Endothelial cell of umbilical vein (primary cell): ENCODE data around the gene TMEM38A. TPM values are rescaled to one million over a fixed set of nuclear protein-coding genes. Genes with fewer than 3 reads are reported as not detected.

Experiments
- BruUV-seq: library from RNA; stranded (reverse); fragments of 400-500 nt; replicated peaks from 2 replicates; lab custom pipeline; 2021; lab: Mats Ljungman, UMichigan
- CTCF ChIA-PET: fragments of 300-600, 350-600 bp; sonication (Branson Sonifier 250); formaldehyde crosslinking; loops from one replicate; lab custom pipeline; 2021; ENCODE audit warnings: antibody characterized with exemption, inconsistent platforms; lab: Charles Lee
- POLR2A ChIA-PET: fragments of 300-600, 350-600 bp; sonication (Branson Sonifier 250); formaldehyde crosslinking; loops from one replicate; lab custom pipeline; 2021; ENCODE audit warnings: antibody characterized with exemption, inconsistent platforms; lab: Charles Lee
- DNase-seq: peaks from one replicate; pipeline ENCODE4 v3.0.0-alpha.2; 2011; ENCODE audit warnings: low read depth, low spot score
- FAIRE-seq: peaks from 2 replicates; lab custom pipeline; 2011; peaks lifted over from hg19 to GRCh38; lab: Jason Lieb, UNC
- H2AFZ ChIP-seq: 2 replicates; pipeline ENCODE4 v1.6.0; 2012; ENCODE audit warnings: low read depth, low read length, control low read depth, inconsistent platforms
- H3K27ac ChIP-seq: 2 replicates; pipeline ENCODE4 v1.5.1; 2011; ENCODE audit warnings: low read depth, mild to moderate bottlenecking, control low read depth, low read length, moderate library complexity; ENCODE audit not compliant: insufficient read depth
- H3K27me3 ChIP-seq, 2 experiments: 2 replicates each; pipeline versions ENCODE4 v1.6.0 to v1.6.1; 2011; ENCODE audit warnings: low read length in 2 of 2, mixed read lengths in 1 of 2; ENCODE audit not compliant: control insufficient read depth in 2 of 2, insufficient read depth in 2 of 2
- H3K36me3 ChIP-seq, 2 experiments: 2 replicates in 1 of 2; 3 replicates in 1 of 2; pipeline ENCODE4 v1.5.1; 2011; ENCODE audit warnings: low read length in 2 of 2, mild to moderate bottlenecking in 1 of 2, moderate library complexity in 1 of 2; ENCODE audit not compliant: control insufficient read depth in 2 of 2, insufficient read depth in 2 of 2; ENCODE audit errors: extremely low read depth in 1 of 2
- H3K4me1 ChIP-seq: 3 replicates; pipeline ENCODE4 v1.5.1; 2011; ENCODE audit warnings: mild to moderate bottlenecking, low read length; ENCODE audit not compliant: control insufficient read depth, insufficient read depth; ENCODE audit errors: extremely low read depth
- H3K4me2 ChIP-seq: 2 replicates; pipeline ENCODE4 v1.6.1; 2011; ENCODE audit warnings: low read length, control low read depth, mixed read lengths; ENCODE audit not compliant: insufficient read depth
- H3K4me3 ChIP-seq, 3 experiments: fragments of 200-600 bp in 1 of 3; sonication (generic), shearing (Covaris generic) in 1 of 3; replicated peaks in 1 of 3; 2 replicates each; pipeline ENCODE4 v1.5.1; 2011 to 2016; ENCODE audit warnings: control low read depth in 3 of 3, low read length in 3 of 3, mild to moderate bottlenecking in 2 of 3, inconsistent platforms in 1 of 3, low read depth in 1 of 3, moderate library complexity in 1 of 3; ENCODE audit not compliant: insufficient read depth in 1 of 3
- H3K79me2 ChIP-seq: 2 replicates; pipeline ENCODE4 v1.6.0; 2012; ENCODE audit warnings: low read length, inconsistent platforms; ENCODE audit not compliant: control insufficient read depth, insufficient read depth
- H3K9ac ChIP-seq: replicated peaks from 2 replicates; pipeline ENCODE3; 2011; ENCODE audit warnings: low read length, control low read depth; ENCODE audit not compliant: insufficient read depth; ENCODE audit errors: extremely low read depth
- H3K9me1 ChIP-seq: replicated peaks from 3 replicates; pipeline ENCODE4 v1.6.0; 2011; ENCODE audit warnings: mild to moderate bottlenecking, low read length; ENCODE audit not compliant: control insufficient read depth, insufficient read depth; ENCODE audit errors: extremely low read depth
- H3K9me3 ChIP-seq: replicated peaks from 2 replicates; pipeline ENCODE4 v1.5.1; 2012; ENCODE audit warnings: low read length, inconsistent platforms; ENCODE audit not compliant: control insufficient read depth, insufficient read depth
- H4K20me1 ChIP-seq: replicated peaks from 2 replicates; pipeline ENCODE3; 2011; ENCODE audit warnings: mild to moderate bottlenecking, low read length; ENCODE audit not compliant: control insufficient read depth, insufficient read depth; ENCODE audit errors: extremely low read depth
- CTCF ChIP-seq, 2 donors: IDR thresholded peaks; 1 replicate in 1 of 2; 2 replicates in 1 of 2; pipeline ENCODE4 v1.5.1; 2011; ENCODE audit warnings: low read length in 2 of 2, mild to moderate bottlenecking in 2 of 2, moderate library complexity in 2 of 2, control low read depth in 1 of 2, inconsistent platforms in 1 of 2, low read depth in 1 of 2; ENCODE audit not compliant: insufficient read depth in 1 of 2; ENCODE audit errors: extremely low read depth in 1 of 2
- EZH2 ChIP-seq: IDR thresholded peaks from 2 replicates; pipeline ENCODE4 v1.6.1; 2012; ENCODE audit warnings: borderline replicate concordance, low read depth, mild to moderate bottlenecking, moderate library complexity, low read length, inconsistent platforms; ENCODE audit not compliant: severe bottlenecking
- FOS ChIP-seq: IDR thresholded peaks from 2 replicates; pipeline ENCODE4 v1.6.1; 2011; ENCODE audit warnings: mild to moderate bottlenecking, low read length, moderate library complexity, borderline replicate concordance; ENCODE audit not compliant: insufficient read depth
- GATA2 ChIP-seq: IDR thresholded peaks from 2 replicates; pipeline ENCODE4 v1.7.0; 2011; ENCODE audit warnings: low read depth, mild to moderate bottlenecking, moderate library complexity, mixed read lengths, low read length; ENCODE audit not compliant: insufficient read length, insufficient read depth
- JUN ChIP-seq: IDR thresholded peaks from 2 replicates; pipeline ENCODE4 v1.6.1; 2011; ENCODE audit warnings: borderline replicate concordance, low read depth; ENCODE audit not compliant: insufficient read length, insufficient read depth
- MYC ChIP-seq: IDR thresholded peaks from one replicate; pipeline ENCODE4 v1.6.1; 2011; ENCODE audit warnings: mild to moderate bottlenecking, low read depth, low read length
- POLR2A ChIP-seq: IDR thresholded peaks from 2 replicates; pipeline ENCODE4 v1.6.1; 2012; ENCODE audit warnings: low read depth, mild to moderate bottlenecking, control low read depth, low read length
- POLR2AphosphoS5 ChIP-seq: IDR thresholded peaks from 2 replicates; pipeline ENCODE4 v1.6.1; 2012; ENCODE audit warnings: low read depth, mild to moderate bottlenecking, control low read depth, low read length, moderate library complexity; ENCODE audit not compliant: insufficient read depth
- dilution Hi-C: fragments of 300-500 bp; cut with MboI; formaldehyde crosslinking; loops from one replicate; pipeline ENCODE4 v1.15.0; 2019; ENCODE audit warnings: low sequenced_read_pairs; ENCODE audit not compliant: extremely low pct_ligation_motif_present
- intact Hi-C: fragments of 100-400 bp; cut with micrococcal nuclease; formaldehyde crosslinking; loops from one replicate; pipeline ENCODE4 v1.10.0; 2022
- polyA plus RNA-seq, 4 experiments: library from polyadenylated mRNA; depleted of rRNA in 3 of 4; stranded (reverse) in 3 of 4; unstranded in 1 of 4; fragments of >200 nt; gene quantifications; 2 replicates each; pipeline versions ENCODE4 v1.2.1 to v1.2.3, GENCODE V29; 2011 to 2012; ENCODE audit warnings: missing spikeins in 1 of 4
- total RNA-seq: library from RNA; stranded (reverse); gene quantifications from 2 replicates; pipeline ENCODE4 v1.2.3, GENCODE V29; 2021
- TF ChIP-seq, protein P1 (sequence below): IDR thresholded peaks from 2 replicates; pipeline ENCODE4 v1.6.1; 2011; ENCODE audit not compliant: insufficient read depth, insufficient read length

TMEM38A gene
- total and polyA plus RNA-seq, 2 donors (not counting 3 experiments of a cell fraction or from before 2014, with no cell fraction given), result 1.6 TPM

DNA sequence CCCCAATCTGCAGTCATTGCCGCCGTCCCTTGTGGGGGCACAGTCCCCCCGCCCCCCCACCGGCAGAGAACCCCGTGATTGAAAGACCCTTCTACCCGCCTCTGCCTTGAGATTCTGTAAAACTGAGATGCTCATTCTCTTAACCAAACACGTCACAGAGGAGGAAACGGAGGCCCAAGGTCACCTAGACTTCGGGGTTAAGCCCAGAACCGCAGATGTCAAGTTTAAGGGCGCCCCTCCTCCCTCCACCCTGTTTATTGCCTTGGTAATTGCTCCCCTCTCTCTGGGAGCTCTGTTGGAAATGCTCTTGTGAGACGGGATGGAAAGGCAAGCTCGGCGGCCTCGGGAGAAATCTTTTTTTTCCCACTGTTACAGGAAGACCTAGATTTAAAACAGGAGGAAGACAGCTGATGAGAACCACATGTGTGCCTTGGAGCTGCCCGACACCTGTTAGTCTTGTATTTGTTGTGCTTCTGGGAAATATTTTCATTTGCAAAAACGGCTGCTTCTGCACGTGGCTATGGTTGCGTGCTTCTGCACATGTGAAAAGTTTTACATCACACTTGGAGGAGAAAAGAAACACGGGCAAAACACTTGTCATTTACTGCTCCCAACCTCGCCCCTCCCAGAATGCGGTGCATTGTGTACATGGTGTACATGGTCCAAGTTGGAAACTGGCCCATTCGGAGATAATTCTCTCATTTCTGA is 31.8 kb upstream of the TMEM38A start:
- TF ChIP-seq GATA2 (no peak), CTCF (IDR thresholded peaks at IDR 0.05; ENCODE audit: extremely low read depth in 1 of 2, insufficient read depth in 1 of 2, low read depth in 1 of 2, low read length in 2 of 2) (no peak), FOS (no peak), POLR2A (no peak), JUN (no peak), POLR2AphosphoS5 (no peak), EZH2 (no peak), MYC (no peak)
- TF ChIP-seq, protein P1, sequence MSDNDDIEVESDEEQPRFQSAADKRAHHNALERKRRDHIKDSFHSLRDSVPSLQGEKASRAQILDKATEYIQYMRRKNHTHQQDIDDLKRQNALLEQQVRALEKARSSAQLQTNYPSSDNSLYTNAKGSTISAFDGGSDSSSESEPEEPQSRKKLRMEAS, result no peak
- Histone ChIP-seq H3K4me2 (peak overlapping the region; percentile 68), H4K20me1 (no peaks in the 10 kb centered on the region), H3K27me3 (no peaks in the 10 kb centered on the region), H2AFZ (peak overlapping the region; percentile 73), H3K9ac (peak overlapping the region; percentile 89), H3K9me1 (no peaks in the 10 kb centered on the region), H3K4me1 (peaks cover 18% of the 10 kb centered on the region), H3K4me3 (peak overlapping the region; percentile 40 to 78 (median 64)), H3K36me3 (peaks cover 2 to 14% of the 10 kb centered on the region in 2 experiments), H3K9me3 (no peaks in the 10 kb centered on the region), H3K79me2 (peaks cover 37% of the 10 kb centered on the region), H3K27ac (peak overlapping the region; percentile 60)
- intact Hi-C loops (loop anchor here (1.0 to 5.0 kb wide), 5 partner anchors 31 to 102 kb away; partner anchors contain the start of genes SLC35E1 and SMIM7), dilution Hi-C loops (no loop called here)
- peak; percentile 61 for DNase-seq
- CTCF ChIA-PET, result interaction anchor here (0.7 kb wide), 1 partner anchor 32 kb away, joined by 3 read pairs; the partner anchor contains the start of gene TMEM38A
- BruUV-seq, result TSS peak; percentile 59
- POLR2A ChIA-PET, result no interaction called here
- peak; percentile 55 for FAIRE-seq
